HG02870 (cell line): Measurements from ENCODE around the gene ESRRA.
"Not testable (repeated sequence)": the region's sequence is repeated elsewhere in the genome, so short reads cannot be mapped to it uniquely, and the experiment has no call there.

Source experiments
- ATAC-seq: cut with Tn5 transposase; IDR thresholded peaks from one replicate; pipeline ENCODE4 v1.9.1; 2021; ENCODE audit warnings: mild to moderate bottlenecking, moderate library complexity; ENCODE audit not compliant: unreplicated experiment

ESRRA gene

DNA sequence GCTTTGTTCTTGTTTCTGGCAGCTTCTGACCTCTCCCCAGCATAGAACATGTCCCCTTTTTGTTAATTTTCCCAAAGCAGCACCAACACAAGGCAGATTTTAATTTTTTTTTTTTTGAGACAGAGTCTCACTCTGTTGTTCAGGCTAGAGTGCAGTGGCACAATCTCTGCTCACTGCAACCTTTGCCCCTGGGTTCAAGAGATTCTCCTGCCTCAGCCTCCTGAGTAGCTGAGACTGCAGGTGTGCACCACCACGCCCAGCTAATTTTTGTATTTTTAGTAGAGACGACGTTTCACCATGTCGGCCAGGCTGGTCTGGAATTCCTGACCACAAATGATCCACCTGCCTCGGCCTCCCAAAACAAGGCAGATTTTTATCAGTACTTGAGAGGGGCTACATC, 2.5 kb downstream of the ESRRA start:
- not testable (repeated sequence) for ATAC-seq

GRCh38 chr11:64312947-64313346, 7.6 kb downstream of the ESRRA start:
- no peak for ATAC-seq

DNA sequence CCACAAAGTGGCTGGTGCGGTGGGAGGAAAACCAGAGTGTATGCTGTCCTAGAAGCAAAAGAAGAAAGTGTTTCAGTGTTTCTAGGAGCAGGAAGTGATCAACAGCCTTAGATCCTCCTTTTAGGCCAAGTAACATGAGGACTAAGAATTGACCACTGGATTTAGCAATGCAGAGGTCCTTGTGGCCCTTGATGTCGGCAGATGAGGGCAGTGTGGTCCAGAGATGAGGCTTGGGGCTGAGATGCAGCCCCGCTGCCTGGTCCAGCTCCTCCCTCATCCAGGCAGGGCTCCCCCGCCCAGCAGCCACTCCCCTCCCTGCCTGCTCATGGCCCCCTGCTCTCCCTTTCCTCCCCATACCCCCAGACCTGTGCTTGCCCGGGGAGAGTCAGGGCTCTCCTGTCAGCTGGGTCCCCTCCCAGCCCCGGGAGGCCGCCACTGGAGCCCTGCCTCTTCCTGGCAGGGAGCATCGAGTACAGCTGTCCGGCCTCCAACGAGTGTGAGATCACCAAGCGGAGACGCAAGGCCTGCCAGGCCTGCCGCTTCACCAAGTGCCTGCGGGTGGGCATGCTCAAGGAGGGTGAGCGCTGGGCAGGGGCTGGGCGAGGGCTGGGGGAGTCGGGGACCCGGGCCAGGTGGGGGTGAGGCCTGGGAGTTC, 8.3 kb downstream of the ESRRA start:
- no peak for ATAC-seq

- no peak for ATAC-seq
Observed at GRCh38 chr11:64314146-64314804, 9.0 kb downstream of the ESRRA start.

DNA sequence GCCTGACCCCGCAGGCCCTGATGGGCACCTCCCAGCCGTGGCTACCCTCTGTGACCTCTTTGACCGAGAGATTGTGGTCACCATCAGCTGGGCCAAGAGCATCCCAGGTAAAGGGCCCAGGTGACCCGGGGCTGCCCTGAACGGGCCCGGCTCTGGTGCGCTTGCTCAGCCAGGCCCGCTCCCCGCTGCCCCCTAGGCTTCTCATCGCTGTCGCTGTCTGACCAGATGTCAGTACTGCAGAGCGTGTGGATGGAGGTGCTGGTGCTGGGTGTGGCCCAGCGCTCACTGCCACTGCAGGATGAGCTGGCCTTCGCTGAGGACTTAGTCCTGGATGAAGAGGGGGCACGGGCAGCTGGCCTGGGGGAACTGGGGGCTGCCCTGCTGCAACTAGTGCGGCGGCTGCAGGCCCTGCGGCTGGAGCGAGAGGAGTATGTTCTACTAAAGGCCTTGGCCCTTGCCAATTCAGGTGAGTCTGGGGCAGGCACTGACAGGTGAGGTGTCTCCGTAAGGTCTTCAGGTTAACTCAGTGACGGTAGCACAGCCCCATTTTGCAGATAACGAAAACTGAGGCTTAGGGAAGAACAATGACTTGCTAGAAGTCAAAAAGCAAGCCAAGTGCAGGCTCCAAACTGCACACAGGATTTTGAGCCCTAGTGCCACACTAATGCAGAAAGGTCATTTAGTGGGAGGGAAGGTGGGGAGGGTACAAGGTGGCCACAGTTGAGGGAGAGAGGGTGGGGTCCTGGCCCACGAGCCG, 9.7 kb downstream of the ESRRA start:
- ATAC-seq, result no peak

- not testable (repeated sequence) for ATAC-seq
Observed at GRCh38 chr11:64315667-64316526, 10.6 kb downstream of the ESRRA start.

- no peak for ATAC-seq
Observed at GRCh38 chr11:64316672-64317324, 11.5 kb downstream of the ESRRA start.

DNA sequence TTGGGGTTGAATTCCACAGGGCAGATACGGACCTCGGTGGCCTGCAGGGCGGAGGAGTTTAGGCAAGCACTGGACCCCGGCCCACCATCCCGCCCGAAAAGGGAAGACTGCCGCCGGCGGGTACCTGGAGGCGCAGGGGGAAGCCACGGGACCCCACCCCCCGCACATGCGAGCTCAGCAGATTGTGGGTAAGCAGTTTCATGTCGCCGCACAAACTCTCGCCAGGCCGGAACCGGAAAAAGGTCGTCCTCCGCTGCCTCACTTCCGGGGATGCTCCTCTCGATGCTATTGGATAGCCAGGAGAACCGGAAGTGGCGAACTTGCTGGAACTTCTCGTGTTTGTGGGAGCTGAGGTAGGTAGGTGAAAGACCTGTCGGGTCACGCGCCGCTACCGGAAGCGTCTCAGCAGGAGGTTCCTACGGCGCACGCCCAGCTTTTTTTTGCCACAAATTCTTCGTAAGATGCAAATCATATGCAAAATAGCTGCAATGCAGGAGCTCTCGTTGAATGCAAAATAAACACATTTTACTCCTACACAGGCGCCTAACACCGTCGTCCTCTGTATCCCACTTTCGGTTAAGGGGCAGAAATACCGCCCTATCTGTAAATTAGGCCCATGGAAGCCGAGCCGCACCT, 12.1 kb downstream of the ESRRA start, which contains the start of gene TRMT112:
TSS of gene TRMT112 (minus strand) at position 235 of the 636 bp plus-strand sequence. CDS start at position 202, 33 bp downstream.
- ATAC-seq, result peak; percentile 72

GRCh38 chr11:64317961-64318765, 12.8 kb downstream of the ESRRA start, which contains the start of gene PRDX5:
TSS of gene PRDX5 (plus strand) at chr11:64318121. CDS start at chr11:64318216, 95 bp downstream.
- peak; percentile 63 for ATAC-seq

- ATAC-seq, result no peak
Observed at GRCh38 chr11:64318766-64319761, 13.7 kb downstream of the ESRRA start.

DNA sequence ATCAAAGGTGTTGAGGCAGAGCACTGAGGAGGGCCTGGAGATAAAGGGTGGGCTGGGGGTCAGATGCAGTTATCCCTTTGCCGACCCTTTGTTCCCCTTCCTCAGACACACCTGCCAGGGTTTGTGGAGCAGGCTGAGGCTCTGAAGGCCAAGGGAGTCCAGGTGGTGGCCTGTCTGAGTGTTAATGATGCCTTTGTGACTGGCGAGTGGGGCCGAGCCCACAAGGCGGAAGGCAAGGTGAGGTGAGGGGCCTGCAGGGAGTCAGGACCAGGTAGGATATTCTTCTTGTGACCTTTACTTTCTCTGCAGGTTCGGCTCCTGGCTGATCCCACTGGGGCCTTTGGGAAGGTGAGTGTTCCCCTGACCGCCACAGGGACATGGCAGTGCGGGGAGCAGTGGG, 15.2 kb downstream of the ESRRA start:
- ATAC-seq, result no peak

- ATAC-seq, result no peak
Observed at GRCh38 chr11:64321026-64321425, 15.7 kb downstream of the ESRRA start.

DNA sequence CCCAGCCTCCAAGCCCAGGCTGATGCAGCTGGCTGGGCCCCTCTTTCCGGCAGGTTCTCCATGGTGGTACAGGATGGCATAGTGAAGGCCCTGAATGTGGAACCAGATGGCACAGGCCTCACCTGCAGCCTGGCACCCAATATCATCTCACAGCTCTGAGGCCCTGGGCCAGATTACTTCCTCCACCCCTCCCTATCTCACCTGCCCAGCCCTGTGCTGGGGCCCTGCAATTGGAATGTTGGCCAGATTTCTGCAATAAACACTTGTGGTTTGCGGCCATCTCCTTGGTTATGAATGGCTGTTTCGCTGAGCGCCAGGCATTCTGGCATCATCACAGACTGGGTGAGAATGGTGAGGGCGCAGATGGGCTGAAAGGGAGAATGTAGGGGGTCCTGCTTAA, 16.2 kb downstream of the ESRRA start:
- ATAC-seq, result no peak

- ATAC-seq, result no peak
Observed at GRCh38 chr11:64322925-64323260, 17.6 kb downstream of the ESRRA start.

DNA sequence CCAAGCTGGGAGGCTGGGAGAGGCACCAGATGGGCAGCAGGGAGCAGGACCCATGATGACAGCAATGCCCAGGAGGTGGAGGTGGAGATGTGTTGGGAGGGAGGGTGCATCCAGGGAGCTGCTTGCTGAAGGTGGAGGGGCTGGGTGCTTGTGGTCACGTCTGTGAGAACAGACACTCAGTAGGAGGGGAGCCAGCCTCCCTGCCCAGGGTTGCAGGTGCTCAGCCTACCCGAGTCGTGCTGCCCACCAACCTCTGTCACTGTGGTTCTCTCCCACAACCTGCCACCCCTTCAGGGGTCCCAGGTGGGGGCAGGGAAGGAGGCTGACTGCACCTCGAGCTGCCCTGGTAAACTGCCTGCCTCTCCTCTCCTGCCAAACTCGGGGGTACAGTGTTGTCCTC, 18.0 kb downstream of the ESRRA start:
- no peak for ATAC-seq

DNA sequence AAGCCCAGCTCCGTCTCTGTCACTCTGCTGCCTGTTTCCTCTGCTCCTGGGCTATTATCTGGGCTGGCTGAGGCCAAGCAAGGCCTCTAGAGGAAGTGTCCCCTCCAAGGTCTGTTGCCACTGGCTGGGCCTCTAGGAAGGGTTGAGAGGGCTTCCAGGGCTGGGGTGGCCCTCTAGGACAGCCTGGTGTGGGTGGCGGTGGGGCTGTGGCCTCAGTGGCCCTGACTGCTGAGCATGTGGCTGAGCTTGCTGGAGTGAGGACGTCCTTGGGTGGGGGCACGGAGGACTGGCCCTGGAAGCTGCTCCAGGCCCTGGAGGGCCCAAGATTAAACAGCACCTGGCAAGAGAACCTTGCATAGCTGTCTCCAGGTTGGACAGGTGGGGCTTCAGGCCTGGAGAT, 18.7 kb downstream of the ESRRA start:
- not testable (repeated sequence) for ATAC-seq

DNA sequence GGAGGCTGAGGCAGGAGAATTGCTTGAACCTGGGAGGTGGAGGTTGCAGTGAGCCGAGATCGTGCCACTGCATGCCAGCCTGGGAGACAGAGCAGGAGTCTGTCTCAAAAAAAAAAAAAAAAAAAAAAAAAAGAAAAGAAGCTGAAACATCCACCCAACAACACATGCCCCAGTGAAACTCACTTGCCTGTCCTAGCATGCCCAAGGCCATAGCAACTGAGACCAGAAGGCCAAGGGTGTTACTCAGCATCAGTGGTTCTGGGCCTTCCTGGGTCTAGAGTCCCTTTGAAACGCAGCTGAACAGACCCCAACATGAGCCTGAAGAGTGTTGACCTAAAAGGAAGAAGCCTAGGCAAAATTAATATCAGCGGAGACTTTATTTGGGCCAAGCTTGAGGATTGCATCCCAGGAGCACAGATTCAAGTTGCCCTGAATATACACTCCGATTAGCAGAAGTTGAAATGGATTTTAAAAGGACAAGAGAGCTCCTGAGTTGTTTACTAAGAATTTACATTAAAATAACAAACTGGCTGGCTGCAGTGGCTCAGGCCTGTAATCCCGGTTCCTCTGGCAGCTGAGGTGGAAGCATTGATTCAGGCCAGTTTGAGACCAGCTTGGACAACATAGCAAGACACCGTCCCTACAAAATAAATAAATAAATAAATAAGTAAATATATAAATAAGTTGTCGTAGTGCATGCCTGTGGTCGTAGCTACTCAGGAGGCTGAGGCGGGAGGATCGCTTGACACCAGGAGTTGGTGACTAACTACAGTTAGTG, 19.6 kb downstream of the ESRRA start:
- no peak for ATAC-seq
